Posterior cingulate gyrus (tissue), 11 donors: ENCODE results near the gene DCAKD.
A peak's percentile ranks its signal among the peaks of the same experiment; 100 is the strongest.

Experiments used
- DNase-seq, 10 donors: peaks; one replicate each; pipeline versions ENCODE4 v3.0.0 to v3.0.0-alpha.2; 2020 to 2021; ENCODE audit warnings: mixed read lengths in 3 of 10
- intact Hi-C: fragments of 100-400 bp; cut with DNase I; formaldehyde crosslinking; loops from one replicate; pipeline ENCODE4 v1.15.1; 2023

The DCAKD gene

GRCh38 chr17:45013021-45013997 is 38.1 kb downstream of the DCAKD start:
- peak in 2 of 10 donors; percentile 15 to 71 for DNase-seq
- intact Hi-C loops: no loop called here

GRCh38 chr17:45011767-45012166 is 39.7 kb downstream of the DCAKD start:
- no peak for DNase-seq
- intact Hi-C loops: no loop called here

- no peak for DNase-seq
- intact Hi-C loops: no loop called here
These were observed 41.6 kb downstream of the DCAKD start for GRCh38 chr17:45009676-45010467.

GRCh38 chr17:45008216-45008615 is 43.2 kb downstream of the DCAKD start:
- intact Hi-C loops: no loop called here
- DNase-seq: no peak

- no peak for DNase-seq
These were observed 44.4 kb downstream of the DCAKD start for GRCh38 chr17:45006927-45007461.

GRCh38 chr17:45005700-45006099 is 45.7 kb downstream of the DCAKD start:
- intact Hi-C loops: no loop called here
- no peak for DNase-seq

More at GRCh38 chr17:45006927-45007461, 44.4 kb downstream of the DCAKD start:
- intact Hi-C loops: no loop called here

- intact Hi-C loops: no loop called here
- DNase-seq: no peak
These were observed 47.0 kb downstream of the DCAKD start for GRCh38 chr17:45004388-45004787.

GRCh38 chr17:45003877-45004276 is 47.6 kb downstream of the DCAKD start:
- intact Hi-C loops: no loop called here
- no peak for DNase-seq

- intact Hi-C loops: no loop called here
- DNase-seq: no peak
These were observed 50.1 kb downstream of the DCAKD start for GRCh38 chr17:45001310-45001709.

- DNase-seq: no peak
- intact Hi-C loops: no loop called here
These were observed 52.0 kb downstream of the DCAKD start for GRCh38 chr17:44999433-44999832.

GRCh38 chr17:44998646-44999045 is 52.8 kb downstream of the DCAKD start:
- DNase-seq: no peak
- intact Hi-C loops: no loop called here

GRCh38 chr17:44997733-44998520 is 53.5 kb downstream of the DCAKD start:
- peak in 1 of 10 donors; percentile 52 for DNase-seq
- intact Hi-C loops: no loop called here

GRCh38 chr17:44996304-44996703 is 55.1 kb downstream of the DCAKD start:
- intact Hi-C loops: no loop called here
- DNase-seq: peak in 1 of 10 donors; percentile 47

- intact Hi-C loops: no loop called here
- no peak for DNase-seq
These were observed 55.9 kb downstream of the DCAKD start for GRCh38 chr17:44995436-44996001.

- no peak for DNase-seq
- intact Hi-C loops: no loop called here
These were observed 59.0 kb downstream of the DCAKD start for GRCh38 chr17:44992242-44992939.

- intact Hi-C loops: no loop called here
- peak in 1 of 10 donors; percentile 25 for DNase-seq
These were observed 60.4 kb downstream of the DCAKD start for GRCh38 chr17:44990994-44991393.

- DNase-seq: peak in 1 of 10 donors; percentile 80
- intact Hi-C loops: no loop called here
These were observed 61.8 kb downstream of the DCAKD start for GRCh38 chr17:44989552-44990138.

GRCh38 chr17:44988044-44988942 is 63.1 kb downstream of the DCAKD start:
- DNase-seq: no peak
- intact Hi-C loops: no loop called here
